ENCODE results near the gene SPRY2.

Gene SPRY2

GRCh38 chr13:80312012-80312704, 28.8 kb downstream of the SPRY2 start:
- DNase-seq: no peak

- DNase-seq: no peak
These were observed 31.0 kb downstream of the SPRY2 start for GRCh38 chr13:80309926-80310325.

GRCh38 chr13:80307401-80307987, 33.4 kb downstream of the SPRY2 start:
- DNase-seq: no peak

GRCh38 chr13:80306337-80306972, 34.5 kb downstream of the SPRY2 start:
- DNase-seq: no peak

GRCh38 chr13:80305737-80306136, 35.2 kb downstream of the SPRY2 start:
- no peak for DNase-seq

- no peak for DNase-seq
These were observed 37.6 kb downstream of the SPRY2 start for GRCh38 chr13:80303225-80303811.

GRCh38 chr13:80299046-80299445, 41.9 kb downstream of the SPRY2 start:
- no peak for DNase-seq

GRCh38 chr13:80297503-80297902, 43.4 kb downstream of the SPRY2 start:
- no peak for DNase-seq

- DNase-seq: no peak
These were observed 43.8 kb downstream of the SPRY2 start for GRCh38 chr13:80297094-80297493.

GRCh38 chr13:80296638-80297037, 44.3 kb downstream of the SPRY2 start:
- no peak for DNase-seq

GRCh38 chr13:80290591-80290990, 50.3 kb downstream of the SPRY2 start:
- no peak for DNase-seq

All from NCI-H524 treated with DMSO at 0.1 percent for 48 hours (cell line).